Mesothelial cell of epicardium (in vitro differentiated cells): Measurements from ENCODE around the gene POLR2F. TPM values are rescaled to one million over a fixed set of nuclear protein-coding genes. Genes with fewer than 3 reads are reported as not detected.

Experiments
- DNase-seq, 2 experiments: peaks; one replicate each; pipeline ENCODE4 v3.0.0; 2021; ENCODE audit warnings: low spot score in 2 of 2; ENCODE audit not compliant: unreplicated experiment in 2 of 2
- H3K27ac Mint-ChIP-seq: 2 replicates; pipeline ENCODE4 v1.8.0; 2021; ENCODE audit warnings: mixed read lengths
- H3K27me3 Mint-ChIP-seq: 2 replicates; pipeline ENCODE4 v1.8.0; 2021; ENCODE audit warnings: low read depth, mixed read lengths
- H3K36me3 Mint-ChIP-seq: 2 replicates; pipeline ENCODE4 v1.8.0; 2021; ENCODE audit warnings: mixed read lengths
- H3K4me1 Mint-ChIP-seq: 2 replicates; pipeline ENCODE4 v1.8.0; 2021; ENCODE audit warnings: mixed read lengths
- H3K4me3 Mint-ChIP-seq: 2 replicates; pipeline ENCODE4 v1.8.0; 2021; ENCODE audit warnings: mild to moderate bottlenecking, moderate library complexity, mixed read lengths
- H3K9me3 Mint-ChIP-seq: 2 replicates; pipeline ENCODE4 v1.8.0; 2021; ENCODE audit warnings: mixed read lengths
- total RNA-seq: library from RNA; stranded (reverse); gene quantifications from 3 replicates; pipeline ENCODE4 v1.2.1, GENCODE V29; 2021
- TF ChIP-seq, protein P1 (sequence below): fragments of 200-600 bp; sonication (generic); IDR thresholded peaks from one replicate; pipeline ENCODE4 v1.5.0; 2021; ENCODE audit warnings: antibody characterized with exemption; ENCODE audit not compliant: unreplicated experiment

The POLR2F gene
- total RNA-seq, 1 donor from 2014 or later: 70.0 TPM

DNA sequence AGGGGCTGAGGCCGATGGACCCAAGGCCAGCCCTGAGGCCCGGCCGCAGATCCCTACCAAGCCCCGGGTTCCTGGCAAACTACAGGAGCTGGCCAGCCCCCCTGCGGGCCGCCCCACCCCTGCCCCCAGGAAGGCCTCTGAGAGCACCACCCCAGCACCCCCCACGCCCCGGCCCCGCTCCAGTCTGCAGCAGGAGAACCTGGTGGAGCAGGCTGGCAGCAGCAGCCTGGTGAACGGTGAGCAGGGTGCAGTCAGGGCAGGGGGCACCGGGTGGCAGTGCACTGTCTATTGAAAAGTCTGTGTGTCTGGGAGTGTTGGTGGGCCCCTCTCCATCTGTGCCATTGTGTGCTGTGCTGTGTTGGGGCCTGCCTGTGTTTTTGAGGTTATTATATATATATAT, 31.3 kb upstream of the POLR2F start:
- no peaks in the 10 kb centered on the region for H3K9me3 Mint-ChIP-seq

DNA sequence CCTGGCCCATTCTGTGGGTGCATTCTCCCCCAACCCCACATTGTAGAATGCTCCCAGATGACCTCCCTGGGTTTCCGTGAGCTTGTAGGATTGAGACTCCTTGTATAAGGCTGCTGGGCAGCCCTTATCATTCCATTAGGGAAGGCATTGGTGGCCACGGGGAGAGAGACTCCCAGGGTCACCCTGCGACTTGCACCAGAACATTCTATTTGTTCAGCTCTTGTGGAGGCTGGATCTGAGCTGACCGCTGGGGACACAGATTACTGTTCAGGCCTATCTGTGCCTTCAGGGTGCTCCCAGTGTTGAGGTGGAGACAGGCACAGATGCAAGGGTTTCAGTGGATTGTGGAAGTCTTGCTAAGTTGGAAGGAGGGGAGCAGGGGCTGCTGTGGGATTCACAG, 29.6 kb upstream of the POLR2F start:
- Mint-ChIP-seq H3K27ac (no peak overlapping the region), H3K27me3 (no peaks in the 10 kb centered on the region)

More for the DNA sequence above, 31.3 kb upstream of the POLR2F start:
- DNase-seq: no peak
- TF ChIP-seq, protein P1, sequence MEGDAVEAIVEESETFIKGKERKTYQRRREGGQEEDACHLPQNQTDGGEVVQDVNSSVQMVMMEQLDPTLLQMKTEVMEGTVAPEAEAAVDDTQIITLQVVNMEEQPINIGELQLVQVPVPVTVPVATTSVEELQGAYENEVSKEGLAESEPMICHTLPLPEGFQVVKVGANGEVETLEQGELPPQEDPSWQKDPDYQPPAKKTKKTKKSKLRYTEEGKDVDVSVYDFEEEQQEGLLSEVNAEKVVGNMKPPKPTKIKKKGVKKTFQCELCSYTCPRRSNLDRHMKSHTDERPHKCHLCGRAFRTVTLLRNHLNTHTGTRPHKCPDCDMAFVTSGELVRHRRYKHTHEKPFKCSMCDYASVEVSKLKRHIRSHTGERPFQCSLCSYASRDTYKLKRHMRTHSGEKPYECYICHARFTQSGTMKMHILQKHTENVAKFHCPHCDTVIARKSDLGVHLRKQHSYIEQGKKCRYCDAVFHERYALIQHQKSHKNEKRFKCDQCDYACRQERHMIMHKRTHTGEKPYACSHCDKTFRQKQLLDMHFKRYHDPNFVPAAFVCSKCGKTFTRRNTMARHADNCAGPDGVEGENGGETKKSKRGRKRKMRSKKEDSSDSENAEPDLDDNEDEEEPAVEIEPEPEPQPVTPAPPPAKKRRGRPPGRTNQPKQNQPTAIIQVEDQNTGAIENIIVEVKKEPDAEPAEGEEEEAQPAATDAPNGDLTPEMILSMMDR: no peak
- Mint-ChIP-seq H3K27ac (no peak overlapping the region), H3K4me3 (no peak overlapping the region), H3K36me3 (peaks cover 17% of the 10 kb centered on the region), H3K27me3 (no peaks in the 10 kb centered on the region), H3K4me1 (no peaks in the 10 kb centered on the region)

DNA sequence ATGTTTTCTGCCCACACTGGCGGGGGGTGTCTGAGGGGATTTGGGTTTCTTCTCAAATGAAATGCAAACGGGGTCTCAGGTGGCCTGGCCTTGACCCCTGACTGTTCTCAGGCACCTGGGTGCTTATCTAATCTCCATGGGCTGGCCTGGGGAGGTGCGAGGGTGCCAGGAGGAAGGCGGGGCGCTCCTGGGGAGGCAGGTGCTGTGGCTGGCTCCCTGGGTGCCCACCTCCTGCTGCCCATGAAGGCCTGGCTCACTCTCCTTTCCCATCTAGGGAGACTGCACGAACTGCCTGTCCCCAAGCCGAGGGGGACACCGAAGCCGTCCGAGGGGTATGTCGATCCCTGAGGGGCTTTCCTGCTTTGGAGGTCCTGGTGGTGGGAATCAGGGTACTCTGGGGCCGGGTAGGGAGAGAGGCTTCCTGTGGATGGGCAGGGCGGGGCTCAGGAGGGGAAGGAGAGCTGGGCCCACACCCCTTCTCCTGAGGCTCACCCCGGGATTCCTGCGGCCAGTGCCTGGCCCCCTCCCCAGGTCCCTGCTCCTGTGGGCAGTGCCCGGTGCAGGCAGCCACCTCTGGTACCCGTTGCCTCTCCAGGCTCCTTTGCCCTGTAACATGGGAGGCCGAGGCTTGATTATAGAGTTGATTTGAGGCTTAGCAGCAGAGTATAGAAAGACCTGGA, 29.0 kb upstream of the POLR2F start:
- no peaks in the 10 kb centered on the region for H3K27me3 Mint-ChIP-seq
- no peaks in the 10 kb centered on the region for H3K9me3 Mint-ChIP-seq
- peaks cover 18% of the 10 kb centered on the region for H3K36me3 Mint-ChIP-seq

More for the DNA sequence above, 29.6 kb upstream of the POLR2F start:
- TF ChIP-seq, protein P1: no peak
- Mint-ChIP-seq H3K36me3 (peaks cover 13% of the 10 kb centered on the region), H3K4me1 (no peaks in the 10 kb centered on the region), H3K4me3 (no peak overlapping the region), H3K9me3 (no peaks in the 10 kb centered on the region)
- no peak for DNase-seq

DNA sequence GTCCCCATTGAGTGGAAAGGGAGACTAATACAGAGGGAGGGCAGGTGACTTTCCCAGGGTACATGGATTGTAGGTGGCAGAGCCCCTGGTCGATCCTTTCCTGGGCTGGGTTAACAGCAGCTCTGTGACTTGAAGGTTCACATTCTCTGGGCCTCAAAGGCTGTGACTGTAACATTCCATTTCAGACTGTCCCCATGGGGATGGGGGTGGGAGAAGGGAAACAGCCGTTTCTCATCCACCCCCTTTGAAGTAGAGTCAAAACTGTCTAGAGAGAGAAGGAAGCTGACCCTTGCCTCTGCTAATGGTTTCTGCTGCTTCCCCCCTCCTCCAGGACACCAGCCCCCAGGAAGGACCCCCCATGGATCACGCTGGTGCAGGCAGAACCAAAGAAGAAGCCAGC, 28.2 kb upstream of the POLR2F start:
- no peak for DNase-seq
- H3K4me1 Mint-ChIP-seq: no peaks in the 10 kb centered on the region
- H3K9me3 Mint-ChIP-seq: no peaks in the 10 kb centered on the region
- TF ChIP-seq, protein P1: no peak
- no peak overlapping the region for H3K4me3 Mint-ChIP-seq
- peaks cover 14% of the 10 kb centered on the region for H3K36me3 Mint-ChIP-seq
- no peaks in the 10 kb centered on the region for H3K27me3 Mint-ChIP-seq
- H3K27ac Mint-ChIP-seq: no peak overlapping the region

More for the DNA sequence above, 29.0 kb upstream of the POLR2F start:
- TF ChIP-seq, protein P1: no peak
- Mint-ChIP-seq H3K27ac (no peak overlapping the region), H3K4me1 (no peaks in the 10 kb centered on the region), H3K4me3 (no peak overlapping the region)
- no peak for DNase-seq

DNA sequence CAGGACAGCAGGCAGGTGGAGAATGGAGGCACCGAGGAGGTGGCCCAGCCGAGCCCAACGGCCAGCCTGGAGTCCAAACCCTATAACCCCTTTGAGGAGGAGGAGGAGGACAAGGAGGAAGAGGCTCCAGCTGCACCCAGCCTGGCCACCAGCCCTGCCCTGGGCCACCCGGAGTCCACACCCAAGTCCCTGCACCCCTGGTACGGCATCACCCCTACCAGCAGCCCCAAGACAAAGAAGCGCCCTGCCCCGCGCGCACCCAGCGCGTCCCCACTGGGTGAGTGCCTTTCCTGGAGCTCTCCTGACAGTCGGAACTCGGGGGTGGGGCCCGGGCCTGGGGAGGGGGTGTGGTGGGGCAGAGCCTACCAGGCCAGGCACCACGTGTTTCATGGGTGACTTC, 27.7 kb upstream of the POLR2F start:
- H3K9me3 Mint-ChIP-seq: no peaks in the 10 kb centered on the region
- DNase-seq: no peak
- no peak overlapping the region for H3K27ac Mint-ChIP-seq
- peaks cover 14% of the 10 kb centered on the region for H3K36me3 Mint-ChIP-seq
- H3K27me3 Mint-ChIP-seq: no peaks in the 10 kb centered on the region
- TF ChIP-seq, protein P1: no peak
- H3K4me1 Mint-ChIP-seq: no peaks in the 10 kb centered on the region
- H3K4me3 Mint-ChIP-seq: no peak overlapping the region

DNA sequence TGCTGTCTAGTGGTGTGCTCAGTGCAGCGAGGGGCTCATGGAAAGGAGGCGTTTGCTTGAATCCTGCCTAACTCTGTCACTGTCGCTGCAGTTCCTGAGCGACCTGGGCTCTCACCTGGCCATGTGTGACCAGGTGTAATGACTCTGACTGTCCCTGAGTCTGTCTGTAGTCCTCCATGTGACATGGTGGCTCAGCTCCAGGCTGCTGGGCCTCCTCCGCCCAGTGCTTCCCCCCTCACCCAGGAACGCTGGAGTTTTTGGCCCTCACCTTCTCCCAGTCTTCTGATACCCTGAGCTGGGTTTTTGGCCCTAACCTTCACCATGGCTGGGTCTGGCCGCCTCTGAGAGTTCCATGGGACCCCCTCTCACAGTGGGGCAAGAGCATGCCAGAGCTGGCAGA, 27.1 kb upstream of the POLR2F start:
- no peak overlapping the region for H3K4me3 Mint-ChIP-seq
- H3K4me1 Mint-ChIP-seq: no peaks in the 10 kb centered on the region
- TF ChIP-seq, protein P1: no peak
- H3K36me3 Mint-ChIP-seq: peaks cover 15% of the 10 kb centered on the region
- no peak for DNase-seq
- H3K27me3 Mint-ChIP-seq: no peaks in the 10 kb centered on the region
- H3K9me3 Mint-ChIP-seq: no peaks in the 10 kb centered on the region
- H3K27ac Mint-ChIP-seq: no peak overlapping the region
